IPS DF 4.7 (cell line): ENCODE results near the gene H2AZ2.
"Not testable (repeated sequence)": the region's sequence is repeated elsewhere in the genome, so short reads cannot be mapped to it uniquely, and the experiment has no call there.

Source experiments
- DNase-seq: peaks from one replicate; pipeline ENCODE4 v3.0.0-alpha.2; 2013; ENCODE audit warnings: low spot score; ENCODE audit errors: extremely low read depth

The H2AZ2 gene

GRCh38 chr7:44787041-44787440 lies 60.8 kb downstream of the H2AZ2 start:
- DNase-seq: no peak

GRCh38 chr7:44785218-44785617 lies 62.7 kb downstream of the H2AZ2 start:
- DNase-seq: not testable (repeated sequence)

- DNase-seq: no peak
These were observed 63.5 kb downstream of the H2AZ2 start for GRCh38 chr7:44784364-44784763.

GRCh38 chr7:44783407-44783806 lies 64.5 kb downstream of the H2AZ2 start:
- no peak for DNase-seq

GRCh38 chr7:44782460-44782859 lies 65.4 kb downstream of the H2AZ2 start:
- DNase-seq: no peak
